HS-27A (cell line): Measurements from ENCODE around the gene ZNF230.

Experiments used
- DNase-seq: peaks from one replicate; pipeline ENCODE4 v3.0.0-alpha.2; 2012; ENCODE audit warnings: low read depth, missing footprints

ZNF230 gene

DNA sequence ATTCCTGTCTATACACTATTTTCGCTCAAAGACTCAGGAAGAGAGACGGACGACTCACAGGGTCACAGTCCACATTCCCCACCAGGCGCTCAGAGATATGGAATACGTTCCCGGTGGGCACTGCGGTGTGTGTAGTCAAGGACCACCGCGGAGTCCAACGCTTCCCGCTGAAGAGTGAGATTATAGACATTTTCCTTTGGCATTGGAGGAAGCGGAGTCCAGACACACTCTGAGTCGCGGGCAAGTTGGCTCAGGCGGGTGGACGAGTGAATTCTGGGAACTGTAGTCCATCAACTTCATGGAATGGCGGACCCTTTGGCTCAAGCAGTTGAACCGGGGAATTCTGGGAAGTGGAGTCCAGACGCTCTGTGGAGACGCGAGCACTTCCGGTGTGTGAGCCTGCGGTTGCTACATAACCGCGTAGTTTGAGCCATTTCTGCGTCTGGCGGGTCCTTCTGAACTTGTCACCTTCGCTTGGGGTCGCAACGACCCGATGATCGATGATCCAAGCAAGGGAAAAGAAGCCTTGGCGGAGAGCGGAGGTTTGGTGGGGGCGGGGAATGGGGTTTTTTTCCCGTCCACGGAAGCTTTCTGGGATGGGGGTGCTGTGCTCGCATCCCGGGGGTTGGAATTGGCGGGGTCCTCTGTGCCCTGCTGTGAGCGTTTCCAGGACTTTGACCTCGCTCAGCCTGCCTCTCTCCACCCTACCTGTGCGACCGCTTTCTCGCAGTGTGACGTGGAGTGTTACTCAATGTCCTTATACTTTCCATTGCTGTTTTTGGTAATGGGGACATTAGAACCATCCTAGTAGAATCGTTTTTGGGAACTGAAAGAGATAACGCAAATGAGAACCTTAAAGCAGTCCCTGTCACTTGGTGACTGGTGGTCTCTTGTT, at the start of gene ZNF230:
TSS of gene ZNF230 (plus strand) at position 392 of the 895 bp plus-strand sequence. CDS start 4,122 bp downstream, outside the sequence.
- peak; percentile 93 for DNase-seq

DNA sequence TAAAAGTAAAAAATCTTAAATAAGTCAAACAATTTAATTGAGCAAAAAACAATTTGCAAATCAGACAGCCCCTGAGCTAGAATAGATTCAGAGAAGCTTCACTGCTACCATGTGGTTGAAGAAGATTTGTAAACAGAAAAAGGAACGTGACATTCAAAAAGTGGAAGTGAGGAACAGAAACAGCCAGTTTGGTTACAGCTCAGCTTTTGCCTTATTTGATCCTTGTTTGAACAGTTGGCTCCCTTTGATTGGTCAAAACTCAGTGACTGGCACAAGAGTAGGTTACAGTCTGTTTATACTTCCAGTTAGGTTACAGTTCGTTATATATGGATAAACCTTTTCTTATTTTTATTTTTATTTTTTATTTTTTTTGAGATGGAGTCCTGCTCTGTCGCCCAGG, 45.9 kb upstream of the ZNF230 start:
- no peak for DNase-seq

DNA sequence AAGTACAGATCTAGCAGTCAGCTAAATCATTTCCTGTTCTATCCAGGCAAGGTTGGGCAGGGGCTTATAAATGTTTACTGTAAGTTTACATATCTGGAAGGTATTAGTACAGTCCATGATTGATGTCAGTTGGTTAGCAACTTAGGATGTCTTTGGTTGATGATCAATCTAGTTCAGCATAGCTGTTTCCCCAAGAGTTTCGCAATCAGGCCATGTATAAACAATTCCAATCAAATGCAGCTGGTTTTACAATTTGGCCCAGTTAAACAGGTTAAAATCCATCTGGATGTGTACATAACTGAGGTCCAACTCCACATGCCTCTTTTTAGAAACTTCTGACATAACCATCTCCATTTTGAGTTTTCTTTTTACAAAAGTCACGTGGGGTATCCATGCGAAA, 44.9 kb upstream of the ZNF230 start:
- DNase-seq, result no peak

DNA sequence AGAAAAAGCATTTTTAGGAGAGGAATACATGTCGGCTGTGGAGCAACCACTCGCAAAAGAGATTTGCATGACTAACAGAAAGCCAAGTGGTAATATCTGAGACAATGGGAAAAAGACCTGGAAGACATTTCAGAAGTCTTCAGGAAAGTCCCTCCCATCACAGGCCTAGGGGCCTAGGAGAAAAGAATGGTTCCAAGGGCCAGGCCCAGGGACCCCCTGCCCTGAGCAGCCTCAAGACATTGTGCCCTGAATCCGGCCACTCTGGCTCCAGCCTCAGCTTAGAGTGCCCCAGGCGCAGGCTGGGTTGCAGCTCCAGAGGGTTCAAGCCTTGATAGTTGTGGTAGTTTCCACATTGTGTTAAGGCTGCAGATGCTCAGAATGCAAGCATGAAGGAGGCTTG, 42.3 kb upstream of the ZNF230 start:
- no peak for DNase-seq

DNA sequence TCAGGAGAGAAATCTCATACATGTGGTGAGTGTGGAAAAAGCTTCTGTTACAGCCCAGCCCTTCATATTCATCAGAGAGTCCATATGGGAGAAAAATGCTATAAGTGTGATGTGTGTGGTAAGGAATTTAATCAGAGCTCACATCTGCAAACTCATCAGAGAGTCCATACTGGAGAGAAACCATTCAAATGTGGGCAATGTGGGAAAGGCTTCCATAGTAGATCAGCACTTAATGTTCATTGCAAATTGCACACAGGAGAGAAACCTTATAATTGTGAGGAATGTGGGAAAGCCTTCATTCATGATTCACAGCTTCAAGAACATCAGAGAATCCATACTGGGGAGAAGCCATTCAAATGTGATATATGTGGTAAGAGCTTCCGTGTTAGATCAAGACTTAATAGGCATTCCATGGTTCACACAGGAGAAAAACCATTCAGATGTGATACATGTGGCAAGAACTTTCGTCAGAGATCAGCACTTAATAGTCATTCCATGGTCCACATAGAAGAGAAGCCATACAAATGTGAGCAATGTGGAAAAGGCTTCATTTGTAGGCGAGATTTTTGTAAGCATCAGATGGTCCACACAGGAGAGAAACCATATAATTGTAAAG, 36.6 kb upstream of the ZNF230 start:
- DNase-seq, result no peak

DNA sequence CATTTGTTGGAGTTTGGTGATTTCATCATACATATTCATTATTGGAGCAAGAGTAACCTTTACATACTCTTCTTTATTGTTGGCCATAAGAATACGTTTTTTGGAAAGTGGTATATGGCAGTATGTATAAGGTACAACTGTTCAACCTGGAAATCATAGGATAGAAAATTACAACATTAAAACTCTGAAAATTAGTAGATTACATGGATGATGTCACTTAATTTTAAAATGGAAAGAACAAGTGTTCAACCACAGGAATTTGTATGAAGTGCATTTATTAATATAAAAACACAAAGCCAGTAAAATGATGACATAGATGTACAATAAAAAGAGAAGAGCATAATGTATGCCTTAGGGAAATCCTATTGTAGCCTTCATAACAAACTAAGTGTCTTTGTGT, 26.0 kb upstream of the ZNF230 start:
- no peak for DNase-seq

DNA sequence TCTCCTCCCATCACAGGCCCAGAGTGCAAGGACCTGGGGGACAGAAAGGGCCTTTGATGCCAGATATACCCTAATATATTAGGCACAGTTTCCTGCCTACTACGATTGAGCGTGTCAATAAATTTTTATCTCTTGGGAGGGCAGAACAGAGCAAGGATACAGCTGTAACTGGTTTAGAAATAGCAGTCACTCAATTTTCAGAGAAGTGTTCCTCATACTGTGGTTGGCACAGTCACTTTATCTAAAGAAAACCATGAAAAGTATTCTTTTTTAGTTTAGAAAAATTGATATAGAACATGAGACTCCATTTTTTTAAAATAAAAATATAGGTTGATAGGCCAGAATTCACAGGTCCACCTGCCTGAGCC, 19.2 kb upstream of the ZNF230 start:
- DNase-seq, result no peak

DNA sequence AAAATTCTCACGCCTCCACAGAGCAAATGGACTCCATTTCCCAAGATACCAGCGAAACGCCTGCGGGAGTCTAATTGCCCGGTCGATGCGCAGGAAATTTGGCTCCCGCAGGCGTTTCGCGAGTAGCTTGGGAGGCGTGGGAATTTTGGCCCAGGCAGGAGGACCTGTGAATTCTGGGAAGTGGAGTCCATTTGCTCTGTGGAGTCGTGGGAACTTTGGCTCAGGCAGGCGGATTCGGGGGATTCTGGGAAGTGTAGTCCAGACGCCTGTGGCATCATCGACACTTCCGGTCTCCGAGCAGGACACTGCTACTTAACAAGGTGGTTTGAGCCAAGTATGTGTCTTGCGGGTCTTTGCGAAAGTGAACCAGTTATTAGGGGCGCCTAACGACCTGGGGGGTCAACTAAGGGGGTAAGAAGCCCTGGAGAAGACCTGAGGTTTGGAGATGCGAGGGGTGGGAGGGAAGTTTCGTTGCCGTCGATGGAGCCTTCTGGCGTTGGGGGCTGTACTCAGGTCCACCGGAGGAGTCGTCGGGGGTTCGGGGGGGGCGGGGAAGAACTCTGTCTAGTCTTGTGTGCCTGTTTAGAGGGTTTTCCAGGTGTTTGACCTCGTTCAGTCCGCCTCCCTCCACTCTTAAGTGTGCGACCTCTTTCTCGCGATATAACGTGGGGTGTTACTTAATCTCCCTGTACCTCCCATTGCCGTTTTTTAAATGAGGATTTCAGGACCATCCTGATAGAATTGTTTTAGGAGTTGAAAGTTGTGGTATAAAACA, 18.7 kb upstream of the ZNF230 start, which contains the start of gene ZNF155:
TSS of gene ZNF155 (plus strand) at position 277 of the 775 bp plus-strand sequence. CDS start 4,356 bp downstream, outside the sequence.
- peak; percentile 98 for DNase-seq

DNA sequence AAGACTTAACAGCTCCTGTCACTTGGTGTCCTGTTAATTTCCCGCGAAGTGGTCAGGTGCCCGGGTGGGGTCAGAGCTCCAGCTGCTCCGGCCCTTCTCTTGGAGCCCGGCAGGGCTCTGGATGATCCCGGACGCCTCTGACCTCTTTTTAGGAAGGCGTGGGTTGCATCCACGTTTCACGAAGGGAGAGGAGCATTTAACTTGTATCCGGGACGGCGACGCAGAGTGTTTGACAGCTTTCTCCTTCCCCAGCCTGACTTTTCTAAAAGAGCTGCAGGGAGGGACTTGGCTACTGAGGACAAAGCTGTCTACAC, 18.1 kb upstream of the ZNF230 start:
- DNase-seq, result peak; percentile 9

DNA sequence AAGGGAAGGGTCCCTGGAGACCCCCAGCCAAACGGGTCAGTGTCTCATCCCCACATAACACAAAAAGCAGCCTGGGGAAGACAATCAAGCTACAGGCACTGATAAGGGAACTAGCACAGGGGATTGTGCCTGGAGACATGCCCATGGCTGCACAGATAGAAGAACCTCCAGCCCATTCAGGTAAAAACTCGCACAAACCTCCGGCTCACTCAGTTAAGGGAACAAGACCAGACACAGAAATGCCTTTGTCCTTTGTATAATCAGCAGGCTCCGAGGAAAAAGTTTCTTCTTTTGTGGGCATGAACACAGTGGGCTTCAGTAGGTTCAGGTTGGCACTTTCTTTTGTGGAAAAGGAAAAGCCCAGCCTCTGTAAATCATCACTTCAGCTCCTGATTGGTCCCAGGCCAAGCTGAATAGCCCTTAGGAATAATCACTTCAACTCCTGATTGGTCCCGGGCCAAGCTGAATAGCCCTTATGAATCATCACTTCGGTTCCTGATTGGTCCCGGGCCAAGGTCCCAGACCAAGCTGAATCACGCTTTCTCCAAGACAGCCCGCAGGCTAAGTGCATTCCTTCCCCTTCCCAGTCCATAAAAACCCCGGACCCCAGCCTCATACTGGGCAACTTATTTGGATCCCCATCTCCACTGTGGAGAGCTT, 5.0 kb upstream of the ZNF230 start:
- no peak for DNase-seq

DNA sequence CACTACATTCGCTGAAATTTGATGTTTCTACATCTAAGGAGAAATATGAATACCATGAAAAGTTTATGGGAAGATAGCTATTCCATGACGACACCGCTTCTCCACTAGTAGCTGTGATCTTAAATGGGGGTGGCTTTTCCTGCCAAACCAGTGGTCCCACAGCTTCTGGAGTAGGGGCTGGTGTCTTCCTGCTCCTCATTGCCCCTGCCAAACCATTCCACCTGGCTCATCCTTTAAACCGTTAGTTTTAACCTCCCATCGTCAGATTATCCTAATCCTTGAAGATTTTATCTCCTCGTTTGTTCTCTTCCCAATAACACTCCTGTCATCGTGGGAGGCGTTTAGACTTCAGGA, 568 bp upstream of the ZNF230 start:
- DNase-seq, result no peak

DNA sequence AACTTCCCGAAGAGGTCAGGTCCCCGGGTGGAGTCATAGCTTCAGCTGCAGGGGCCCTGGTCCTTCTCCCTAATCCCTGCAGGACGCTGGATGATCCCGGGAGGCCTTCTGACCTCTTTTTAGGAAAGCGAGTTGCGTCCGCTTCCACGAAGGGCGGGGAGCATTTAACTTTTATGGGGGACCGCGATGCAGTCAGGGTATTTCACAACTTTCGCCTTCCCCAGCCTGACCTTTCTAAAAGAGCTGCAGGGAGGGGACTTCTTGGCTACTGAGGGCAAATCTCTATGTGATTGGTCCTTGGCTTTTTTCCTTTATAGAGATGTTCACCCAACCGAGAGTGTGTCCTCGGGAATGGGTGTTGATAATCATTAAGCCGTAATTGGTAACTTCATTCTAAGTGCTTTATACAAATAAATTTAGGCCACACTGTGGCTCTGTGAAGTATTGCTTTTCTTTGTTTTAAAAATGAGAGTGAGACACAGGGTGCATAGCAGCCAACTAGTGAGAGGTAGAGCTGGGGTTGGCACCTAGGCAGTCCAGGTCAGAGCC, 778 bp downstream of the ZNF230 start:
- DNase-seq, result no peak

DNA sequence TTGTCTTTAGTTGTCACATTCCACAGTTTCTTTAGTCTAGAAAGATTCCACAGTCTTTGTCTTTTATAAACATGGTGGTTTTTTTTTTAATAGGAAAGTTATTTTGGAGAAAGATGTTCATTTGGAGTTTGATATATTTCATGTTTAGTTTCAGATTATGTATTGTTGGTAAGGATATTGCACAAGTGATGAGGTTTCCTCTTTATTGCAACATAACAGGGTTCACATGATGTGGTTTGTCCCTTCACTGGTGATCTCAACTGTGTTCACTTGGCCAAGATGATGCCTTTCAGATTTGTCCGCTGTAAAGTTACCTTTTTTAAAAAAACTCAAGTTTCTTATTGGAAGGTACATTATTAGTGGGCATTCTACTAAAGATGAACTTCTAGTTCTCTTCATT, 3.2 kb downstream of the ZNF230 start:
- no peak for DNase-seq

DNA sequence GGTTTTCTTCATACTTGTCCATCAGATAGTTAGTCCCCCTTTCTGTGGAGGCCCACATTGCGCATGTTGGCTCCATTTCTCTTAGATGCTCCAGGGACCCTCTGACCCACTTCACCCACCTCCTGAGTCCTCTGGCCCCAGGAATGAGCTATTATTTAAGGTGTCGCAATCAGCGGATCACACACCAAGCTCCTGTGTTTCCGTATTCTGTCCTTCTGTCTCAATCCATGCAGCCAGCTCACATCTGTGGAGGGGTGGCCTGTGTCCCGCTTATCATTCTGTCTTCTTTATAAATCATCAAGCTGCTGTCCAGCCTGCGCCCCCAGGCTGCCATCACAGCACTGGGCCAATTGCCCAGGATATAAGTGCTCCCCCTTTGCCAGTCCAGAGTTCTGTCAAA, 4.7 kb downstream of the ZNF230 start:
- DNase-seq, result no peak

DNA sequence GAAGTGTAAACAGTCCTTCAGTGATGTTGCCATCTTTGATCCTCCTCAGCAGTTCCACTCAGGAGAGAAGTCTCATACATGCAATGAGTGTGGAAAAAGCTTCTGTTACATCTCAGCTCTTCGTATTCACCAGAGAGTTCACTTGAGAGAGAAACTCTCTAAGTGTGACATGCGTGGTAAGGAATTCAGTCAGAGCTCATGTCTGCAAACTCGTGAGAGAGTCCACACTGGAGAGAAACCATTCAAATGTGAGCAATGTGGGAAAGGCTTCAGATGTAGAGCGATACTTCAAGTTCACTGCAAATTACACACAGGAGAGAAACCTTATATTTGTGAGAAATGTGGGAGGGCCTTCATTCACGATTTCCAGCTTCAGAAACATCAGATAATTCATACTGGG, 7.7 kb downstream of the ZNF230 start:
- DNase-seq, result no peak

DNA sequence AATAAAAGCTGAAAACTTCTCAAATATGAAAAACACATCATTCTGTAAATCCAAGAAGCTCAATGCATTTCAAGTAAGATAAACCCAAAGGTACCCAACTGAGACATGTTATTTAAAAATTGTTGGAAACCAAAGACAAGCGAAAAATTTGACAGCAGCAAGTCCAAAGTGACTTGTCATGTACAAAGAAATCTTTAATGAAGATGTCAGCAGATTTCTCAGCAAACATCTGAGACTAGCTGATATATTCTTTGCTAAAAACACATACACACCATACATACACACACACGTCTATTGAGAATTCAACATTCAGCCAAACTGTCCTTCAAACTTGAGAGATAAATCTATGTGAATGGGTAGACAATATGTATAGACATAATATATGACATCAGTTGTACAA, 16.7 kb downstream of the ZNF230 start:
- no peak for DNase-seq

DNA sequence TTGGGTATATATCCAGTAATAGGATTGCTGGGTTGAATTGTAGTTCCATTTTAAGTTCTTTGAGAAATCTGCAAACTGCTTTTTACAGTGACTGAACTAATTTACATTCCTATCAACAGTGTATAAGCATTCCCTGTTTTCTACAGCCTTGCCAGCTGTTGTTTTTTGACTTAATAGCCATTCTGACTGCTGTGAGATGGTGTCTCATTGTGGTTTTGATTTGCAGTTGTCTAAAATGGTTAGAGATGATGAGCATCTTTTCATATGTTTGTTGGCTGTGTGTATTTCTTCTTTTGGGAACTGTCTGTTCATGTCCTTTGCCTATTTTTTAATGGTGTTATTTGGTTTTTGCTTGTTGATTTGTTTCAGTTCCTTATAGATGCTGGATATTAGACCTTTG, 18.5 kb downstream of the ZNF230 start:
- no peak for DNase-seq

DNA sequence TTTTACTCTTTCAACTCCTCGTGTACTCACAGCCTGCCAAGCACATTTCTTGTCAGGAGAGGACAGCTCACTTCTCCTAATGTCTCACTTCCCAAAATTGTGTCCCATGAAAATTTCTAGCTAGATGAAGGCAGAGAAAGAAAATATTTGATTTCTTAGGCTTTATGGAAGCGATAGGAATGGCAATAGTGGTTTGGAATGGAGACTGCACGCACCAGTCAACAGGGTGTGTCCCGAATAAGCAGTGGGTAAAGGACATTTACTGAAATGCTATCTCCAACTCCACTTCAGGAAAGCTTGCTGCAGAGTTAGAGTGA, 22.1 kb downstream of the ZNF230 start:
- no peak for DNase-seq

DNA sequence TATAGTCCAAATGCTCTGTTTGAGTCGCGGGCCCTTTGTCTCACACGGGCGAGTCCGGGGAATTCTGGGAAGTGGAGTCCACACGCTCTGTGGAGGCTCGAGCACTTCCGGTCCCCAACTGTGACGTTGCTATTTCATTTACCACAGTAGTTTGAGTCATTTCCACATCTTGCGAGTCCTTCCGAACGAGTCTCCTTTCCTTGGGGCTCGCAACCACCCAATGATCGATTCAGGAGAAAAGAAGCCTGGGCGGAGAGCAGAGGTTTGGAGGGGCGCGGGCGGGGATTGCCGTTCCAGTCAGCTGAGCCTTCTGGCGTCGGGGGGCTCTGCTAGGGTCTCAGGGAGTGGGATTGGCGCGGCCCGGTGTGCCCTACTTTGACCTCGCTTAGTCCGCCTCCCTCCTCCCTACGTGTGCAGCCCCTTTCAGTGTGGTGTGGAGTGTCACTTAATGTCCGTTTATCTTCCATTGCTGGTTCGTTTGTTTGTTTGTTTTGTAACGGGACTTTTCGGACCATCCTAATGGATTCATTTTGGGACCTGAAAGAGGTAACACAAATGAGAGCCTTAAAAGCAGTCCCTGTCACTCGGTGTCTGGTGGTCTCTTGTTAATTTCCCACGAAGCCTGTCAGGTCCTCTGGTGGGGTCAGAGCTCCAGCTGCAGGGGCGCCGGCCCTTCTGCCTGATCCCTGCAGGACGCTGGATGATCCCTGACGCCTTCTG, 22.6 kb downstream of the ZNF230 start, which contains the start of gene ZNF222:
TSS of gene ZNF222 (plus strand) at position 163 of the 720 bp plus-strand sequence. CDS start at position 221, 58 bp downstream.
- peak; percentile 77 for DNase-seq

DNA sequence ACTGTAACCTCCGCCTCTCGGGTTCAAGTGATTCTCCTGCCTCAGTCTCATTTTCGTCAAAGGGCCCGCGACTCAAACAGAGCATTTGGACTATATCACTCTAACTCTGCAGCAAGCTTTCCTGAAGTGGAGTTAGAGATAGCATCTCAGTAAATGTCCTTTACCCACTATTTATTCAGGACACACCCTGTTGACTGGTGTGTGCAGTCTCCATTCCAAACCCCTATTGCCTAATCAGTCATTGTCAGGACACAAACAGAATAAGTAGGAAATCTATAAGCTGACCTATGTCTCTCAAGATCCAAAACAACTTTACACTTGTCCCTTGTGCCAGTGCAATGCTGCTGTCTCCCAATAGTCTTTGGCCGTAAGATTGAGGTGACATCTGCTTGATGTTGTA, 23.9 kb downstream of the ZNF230 start:
- no peak for DNase-seq

DNA sequence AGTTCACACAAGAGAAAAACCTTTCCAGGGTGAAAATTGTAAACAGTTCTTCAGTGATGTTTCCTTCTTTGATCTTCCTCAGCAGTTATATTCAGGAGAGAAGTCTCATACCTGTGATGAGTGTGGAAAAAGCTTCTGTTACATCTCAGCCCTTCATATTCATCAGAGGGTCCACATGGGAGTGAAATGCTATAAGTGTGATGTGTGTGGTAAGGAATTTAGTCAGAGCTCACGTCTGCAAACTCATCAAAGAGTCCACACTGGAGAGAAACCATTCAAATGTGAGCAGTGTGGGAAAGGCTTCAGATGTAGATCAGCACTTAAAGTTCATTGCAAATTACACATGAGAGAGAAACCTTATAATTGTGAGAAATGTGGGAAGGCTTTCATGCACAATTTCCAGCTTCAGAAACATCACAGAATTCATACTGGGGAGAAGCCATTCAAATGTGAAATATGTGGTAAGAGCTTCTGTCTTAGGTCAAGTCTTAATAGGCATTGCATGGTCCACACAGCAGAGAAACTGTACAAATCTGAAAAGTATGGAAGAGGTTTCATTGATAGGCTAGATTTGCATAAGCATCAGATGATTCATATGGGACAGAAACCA, 29.3 kb downstream of the ZNF230 start:
- no peak for DNase-seq
